Astrocyte of the cerebellum (primary cell): ENCODE data around the gene SFXN2.

ENCODE experiments used
- DNase-seq: peaks from one replicate; pipeline ENCODE4 v3.0.0-alpha.2; 2011; ENCODE audit warnings: low read depth
- H3K4me3 ChIP-seq: 2 replicates; pipeline ENCODE4 v1.5.1; 2011; ENCODE audit warnings: mild to moderate bottlenecking, low read depth, low read length, moderate library complexity
- CTCF ChIP-seq: IDR thresholded peaks from 2 replicates; pipeline ENCODE4 v1.5.1; 2012; ENCODE audit warnings: low read length, low read depth, moderate library complexity, mild to moderate bottlenecking; ENCODE audit errors: missing control alignments
- in situ Hi-C: cut with HindIII; loops from 2 replicates; pipeline ENCODE4 v1.10.0; 2017; ENCODE audit warnings: low sequenced_read_pairs

The SFXN2 gene

DNA sequence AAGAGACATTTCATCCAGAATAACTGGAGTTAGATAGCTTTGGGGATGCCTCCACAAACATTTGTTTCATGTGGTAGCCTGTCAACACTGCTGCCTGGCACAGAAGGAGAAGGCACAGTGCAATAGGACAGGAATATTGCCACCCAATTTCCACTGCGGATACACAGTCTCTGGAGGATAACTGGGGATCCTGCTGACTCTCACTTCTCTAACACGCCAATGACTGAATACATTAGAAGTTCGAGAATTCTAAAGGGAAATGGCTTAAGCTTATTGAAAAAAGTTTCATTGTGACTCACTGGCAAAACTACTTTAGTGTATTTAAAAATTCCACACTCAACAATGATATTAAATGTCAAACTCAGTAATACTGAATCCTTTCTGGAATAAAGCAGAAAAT lies 13.2 kb upstream of the SFXN2 start:
- TF ChIP-seq CTCF, result no peak
- DNase-seq, result no peak
- H3K4me3 ChIP-seq, result no peak overlapping the region
- in situ Hi-C loops, result no loop called here

DNA sequence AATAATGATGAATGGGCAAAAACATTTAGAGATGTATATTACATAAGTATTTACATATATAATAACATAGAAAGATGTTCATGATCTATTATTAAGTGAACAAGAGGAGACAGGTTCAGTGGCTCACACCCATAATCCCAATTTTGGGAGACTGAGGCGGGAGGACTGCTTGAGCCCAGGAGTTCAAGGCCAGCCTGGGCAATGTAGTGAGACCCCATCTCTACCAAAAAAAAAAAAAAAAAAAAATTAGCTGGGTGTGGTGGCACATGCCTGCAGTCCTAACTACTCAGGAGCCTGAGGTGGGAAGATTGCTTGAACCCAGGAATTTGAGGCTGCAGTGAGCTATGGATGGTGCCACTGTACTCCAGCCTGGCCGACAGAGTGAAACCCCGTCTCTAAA lies 12.6 kb upstream of the SFXN2 start:
- TF ChIP-seq CTCF, result no peak
- H3K4me3 ChIP-seq, result no peak overlapping the region
- DNase-seq, result no peak
- in situ Hi-C loops, result no loop called here

DNA sequence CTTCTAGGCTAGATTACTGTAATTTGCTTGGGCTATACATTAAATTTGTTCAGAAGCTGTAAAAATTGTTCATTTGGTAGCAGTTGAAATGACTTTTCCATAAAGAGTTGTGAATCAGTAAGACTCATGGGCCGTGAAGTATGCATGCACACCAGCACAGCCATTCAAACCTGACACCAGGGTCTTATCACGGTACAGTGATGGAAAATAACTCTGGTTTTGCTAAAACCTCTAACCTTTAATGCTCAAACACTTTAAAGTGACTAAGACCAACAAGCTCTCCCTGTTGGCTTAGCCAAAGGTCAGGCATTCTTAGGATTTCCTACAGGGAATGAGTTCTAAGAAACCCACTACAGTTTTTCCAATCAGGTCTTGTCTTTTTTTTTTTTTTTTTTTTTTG lies 11.7 kb upstream of the SFXN2 start:
- in situ Hi-C loops, result no loop called here
- no peak for TF ChIP-seq CTCF
- no peak overlapping the region for H3K4me3 ChIP-seq
- DNase-seq, result no peak

GRCh38 chr10:102704915-102705314 lies 9.5 kb upstream of the SFXN2 start:
- no peak for TF ChIP-seq CTCF
- in situ Hi-C loops, result no loop called here

DNA sequence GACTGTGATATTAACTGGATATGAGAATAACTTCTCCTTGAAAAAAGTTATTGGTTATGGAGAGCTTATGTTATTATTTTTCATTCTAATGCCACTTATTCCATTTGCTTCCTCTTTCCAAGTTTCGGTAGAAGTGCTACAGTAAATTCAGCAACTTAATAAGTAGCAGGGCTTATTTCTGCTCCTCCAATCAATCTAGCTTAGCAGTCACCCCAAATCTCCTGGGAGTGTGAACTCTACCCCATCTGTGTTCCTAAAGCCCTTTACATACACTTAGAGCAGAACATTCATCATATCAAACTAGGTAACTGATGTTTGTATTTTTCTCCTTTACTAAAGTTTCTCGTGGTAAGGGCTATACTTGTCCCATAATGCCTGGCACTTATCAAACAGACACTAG lies 8.9 kb upstream of the SFXN2 start:
- TF ChIP-seq CTCF, result no peak
- no peak for DNase-seq
- in situ Hi-C loops, result no loop called here
- H3K4me3 ChIP-seq, result no peak overlapping the region

More at GRCh38 chr10:102704915-102705314, 9.5 kb upstream of the SFXN2 start:
- H3K4me3 ChIP-seq, result no peak overlapping the region
- DNase-seq, result peak; percentile 47

- no peak for TF ChIP-seq CTCF
- H3K4me3 ChIP-seq, result no peak overlapping the region
- peak; percentile 62 for DNase-seq
- in situ Hi-C loops, result loop anchor here (5.0 kb wide), 1 partner anchor 33 kb away; no protein-coding TSS in a partner anchor
Observed at GRCh38 chr10:102710609-102711008, 3.8 kb upstream of the SFXN2 start.

- in situ Hi-C loops, result loop anchor here (5.0 kb wide), 1 partner anchor 35 kb away; no protein-coding TSS in a partner anchor
- DNase-seq, result no peak
Observed at GRCh38 chr10:102712089-102712488, 2.3 kb upstream of the SFXN2 start.

More at GRCh38 chr10:102712089-102712488, 2.3 kb upstream of the SFXN2 start:
- no peak overlapping the region for H3K4me3 ChIP-seq
- no peak for TF ChIP-seq CTCF
